ENCODE measurements around the gene GMPR.

GRCh38 chr6:16200321-16200883, 38.0 kb upstream of the GMPR start:
- TF ChIP-seq CTCF (conservative IDR thresholded peaks at IDR 0.05; ENCODE audit: low read length) (no peak), EZH2phosphoT487 (IDR thresholded peaks at IDR 0.05; ENCODE audit: borderline replicate concordance, low read depth, low read length) (no peak)

Data from OCI-LY7 (cell line).